Hippocampal formation (tissue), 2 donors: ENCODE measurements around the gene ITPR2.
"Not testable (repeated sequence)": the region's sequence is repeated elsewhere in the genome, so short reads cannot be mapped to it uniquely, and the experiment has no call there.

Experiments
- DNase-seq, 2 donors: peaks; one replicate each; lab custom pipeline; 2025; lab: John Stamatoyannopoulos, UW

ITPR2 gene

DNA sequence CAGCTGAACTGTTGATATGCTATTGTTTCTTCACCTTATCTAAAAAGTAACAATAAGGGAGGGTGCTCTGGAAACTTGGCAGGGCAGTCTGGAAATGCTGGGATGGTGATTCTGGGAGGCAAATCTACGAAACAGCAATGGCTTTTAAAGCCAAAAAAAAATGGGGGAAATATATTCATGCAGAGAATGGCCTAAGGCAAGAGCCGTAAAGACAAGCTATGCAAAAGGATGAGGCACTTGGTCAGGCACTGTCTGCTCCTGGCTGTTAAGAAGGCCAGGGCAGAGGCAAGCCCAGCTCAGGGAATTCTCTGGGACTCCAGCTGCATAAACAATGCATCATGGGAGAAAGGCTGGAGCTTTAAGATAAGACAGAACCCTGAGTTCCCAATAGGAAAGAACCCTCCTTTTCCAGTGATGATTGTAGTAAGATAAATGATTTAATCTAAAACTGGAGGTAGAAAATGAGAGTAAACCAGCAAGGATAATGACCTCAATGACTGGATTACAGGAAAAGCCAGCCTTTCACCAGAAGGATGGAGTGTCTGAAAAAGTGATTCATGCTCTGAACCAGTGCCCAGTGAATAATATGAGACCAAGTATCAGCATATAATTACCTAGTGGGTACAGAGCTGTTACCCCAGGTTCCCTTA lies 46.0 kb downstream of the ITPR2 start:
- DNase-seq, result no peak

DNA sequence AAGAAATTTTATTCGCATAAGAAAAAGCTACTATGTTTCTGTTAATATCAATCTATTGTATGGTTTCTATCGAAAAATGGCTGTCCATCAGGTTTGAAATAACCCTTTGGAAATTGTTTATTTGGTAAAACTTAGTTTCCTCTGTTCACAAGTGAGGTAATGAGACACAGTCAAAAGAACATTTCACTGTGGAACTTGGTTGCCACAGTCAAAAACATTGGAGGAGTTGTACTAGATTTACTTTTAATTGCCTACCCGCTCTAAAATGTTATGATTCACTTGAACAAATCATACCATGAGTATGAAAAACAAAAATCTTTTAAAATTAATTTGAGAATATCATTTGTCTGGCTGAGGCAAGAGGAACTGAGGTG lies 46.5 kb downstream of the ITPR2 start:
- DNase-seq, result no peak

DNA sequence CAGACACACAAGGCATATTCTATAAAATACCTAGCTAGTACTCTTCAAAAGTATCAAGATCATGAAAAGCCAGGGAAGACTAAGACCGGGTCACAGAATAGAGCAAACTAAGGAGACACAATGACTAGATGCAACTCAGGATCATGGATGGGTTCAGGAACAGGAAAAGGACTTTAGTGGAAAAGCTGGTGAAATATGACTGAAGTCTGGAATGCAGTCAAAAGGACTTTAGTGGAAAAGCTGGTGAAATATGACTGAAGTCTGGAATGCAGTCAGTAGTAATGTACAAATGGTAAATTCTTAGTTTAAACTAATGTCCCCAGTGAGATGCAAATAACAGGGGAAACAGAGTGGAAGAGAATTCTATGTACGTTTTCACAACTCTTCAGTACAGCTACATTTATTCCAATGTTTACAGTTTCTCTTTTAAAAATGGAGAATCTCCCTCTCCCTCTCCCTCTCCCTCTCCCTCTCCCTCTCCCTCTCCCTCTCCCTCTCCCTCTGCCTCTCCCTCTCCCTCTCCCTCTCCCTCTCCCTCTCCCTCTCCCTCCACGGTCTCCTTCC lies 49.1 kb downstream of the ITPR2 start:
- not testable (repeated sequence) for DNase-seq

DNA sequence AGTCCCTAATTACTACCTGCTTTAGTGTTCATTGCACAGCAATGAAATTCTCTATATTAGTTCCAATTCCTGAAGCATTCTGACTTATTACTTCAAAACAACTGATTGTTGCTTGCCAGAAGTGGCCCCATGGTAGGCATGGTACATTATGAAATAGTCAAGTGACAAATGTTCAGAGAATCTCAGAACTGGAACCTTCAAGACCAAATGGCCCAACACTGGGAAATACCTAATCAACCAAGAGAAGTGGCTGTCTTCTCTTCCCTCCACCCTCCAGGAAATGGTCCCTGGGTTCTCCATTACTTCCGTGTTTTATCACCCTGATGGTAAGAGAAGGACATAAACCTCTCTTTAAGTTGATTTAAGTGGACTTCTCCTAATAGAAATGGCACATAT lies 49.9 kb downstream of the ITPR2 start:
- DNase-seq, result no peak

DNA sequence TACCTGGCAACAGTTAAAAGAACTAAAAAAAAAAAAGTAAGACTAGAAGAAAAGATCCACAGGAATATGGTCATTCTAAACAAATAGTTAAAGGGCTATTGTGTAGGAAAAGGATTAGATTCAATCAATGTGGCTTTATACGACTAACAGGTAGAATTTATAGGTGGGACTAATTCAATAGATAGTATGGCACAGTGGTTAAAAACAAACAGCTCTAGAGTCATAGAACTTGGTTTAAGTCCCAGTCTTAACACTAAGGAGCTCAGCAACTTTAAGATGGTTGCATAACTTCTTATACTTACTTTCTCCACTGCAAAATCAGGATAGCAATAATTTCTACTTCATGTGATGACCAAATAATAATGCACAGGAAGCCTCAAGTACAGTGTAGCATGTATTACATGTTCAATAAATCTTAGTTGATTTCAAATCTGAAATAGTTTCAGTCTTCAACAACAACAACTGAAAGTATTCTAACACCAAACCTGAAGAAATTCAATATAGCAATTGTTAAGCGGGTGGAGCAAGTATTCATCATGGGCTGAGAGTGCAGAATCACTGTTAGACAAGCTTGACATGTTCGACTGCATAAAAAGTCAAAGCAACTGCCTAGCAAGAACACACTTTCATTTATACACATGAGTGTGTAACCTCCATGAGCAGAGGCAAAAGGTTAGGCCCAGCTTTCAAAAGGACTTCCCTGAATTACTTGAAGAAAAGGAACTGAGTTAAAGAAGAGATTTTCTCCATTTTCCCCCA lies 50.4 kb downstream of the ITPR2 start:
- DNase-seq, result no peak

DNA sequence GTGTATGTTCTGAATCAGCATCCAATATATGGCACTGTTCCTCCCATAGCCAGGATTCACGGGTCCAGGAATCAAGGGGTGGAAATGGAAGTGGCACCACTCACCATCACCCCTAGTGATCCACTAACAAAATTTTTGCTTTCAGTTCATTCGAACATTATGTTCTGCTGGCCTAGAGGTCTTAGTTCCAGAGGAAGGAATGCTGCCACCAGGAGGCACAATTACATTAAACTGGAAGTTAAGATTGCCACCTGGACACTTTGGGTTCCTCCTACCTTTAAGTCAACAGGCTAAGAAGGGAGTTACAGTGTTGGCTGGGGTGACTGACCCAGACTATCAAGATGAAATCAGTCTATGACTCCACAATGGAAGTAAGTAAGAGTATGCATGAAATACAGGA lies 52.3 kb downstream of the ITPR2 start:
- DNase-seq, result not testable (repeated sequence)

DNA sequence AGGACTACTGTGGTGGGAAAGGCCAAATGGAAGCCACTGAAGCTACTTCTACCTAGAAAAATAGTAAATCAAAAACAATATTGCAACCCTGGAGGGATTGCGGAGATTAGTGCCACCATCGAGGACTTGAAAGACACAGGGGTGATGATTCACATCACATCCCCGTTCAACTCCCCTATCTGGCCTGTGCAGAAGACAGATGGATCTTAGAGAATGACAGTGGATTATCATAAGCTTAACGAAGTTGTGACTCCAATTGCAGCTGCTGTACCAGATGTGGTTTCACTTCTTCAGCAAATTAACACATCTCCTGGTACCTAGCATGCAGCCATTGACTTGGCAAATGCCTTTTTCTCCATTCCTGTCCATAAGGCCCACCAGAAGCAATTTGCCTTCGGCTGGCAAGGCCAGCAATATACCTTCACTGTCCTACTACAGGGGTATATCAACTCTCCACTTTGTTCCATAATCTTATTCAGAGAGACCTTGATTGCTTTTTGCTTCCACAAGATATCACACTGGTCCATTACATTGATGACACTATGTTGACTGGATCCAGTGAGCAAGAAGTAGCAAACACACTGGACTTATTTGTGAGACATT lies 54.7 kb downstream of the ITPR2 start:
- DNase-seq, result not testable (repeated sequence)

DNA sequence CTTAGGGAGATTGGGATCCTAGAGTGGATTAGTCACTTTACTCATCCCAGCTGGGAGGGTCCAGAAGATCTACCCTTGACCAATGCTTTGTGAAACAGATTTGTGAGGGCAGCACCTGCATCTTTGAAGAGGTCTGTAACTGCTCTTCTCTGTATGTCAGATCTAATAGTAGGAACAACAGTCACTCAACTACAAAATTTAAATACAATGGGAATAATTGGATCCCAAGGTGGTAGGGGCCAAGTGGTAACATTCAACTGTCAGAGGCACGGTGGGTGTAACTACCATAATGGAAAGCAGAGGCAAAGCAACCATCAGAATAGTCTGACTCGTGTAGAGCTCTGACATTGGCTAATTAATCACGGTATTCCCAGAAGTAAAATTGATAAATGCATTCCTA lies 55.8 kb downstream of the ITPR2 start:
- no peak for DNase-seq

DNA sequence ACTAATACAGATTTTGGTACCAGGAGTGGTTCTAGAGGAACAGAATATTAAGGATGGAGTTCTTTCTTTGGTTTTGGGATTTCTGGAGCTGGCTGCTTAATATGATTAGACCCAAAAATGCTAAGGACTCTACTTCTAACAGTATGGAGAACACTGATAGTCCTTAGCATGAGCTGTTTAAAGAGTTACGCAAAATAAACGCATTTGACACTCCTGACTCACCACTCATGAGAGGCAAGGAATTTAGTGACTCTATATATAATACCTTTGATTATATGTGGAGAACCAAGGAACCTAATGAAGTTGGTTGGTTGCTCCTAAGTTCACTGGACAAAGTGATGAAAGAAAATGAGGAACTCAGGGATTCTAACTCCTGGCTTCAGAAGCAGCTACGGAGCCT lies 57.0 kb downstream of the ITPR2 start:
- not testable (repeated sequence) for DNase-seq

DNA sequence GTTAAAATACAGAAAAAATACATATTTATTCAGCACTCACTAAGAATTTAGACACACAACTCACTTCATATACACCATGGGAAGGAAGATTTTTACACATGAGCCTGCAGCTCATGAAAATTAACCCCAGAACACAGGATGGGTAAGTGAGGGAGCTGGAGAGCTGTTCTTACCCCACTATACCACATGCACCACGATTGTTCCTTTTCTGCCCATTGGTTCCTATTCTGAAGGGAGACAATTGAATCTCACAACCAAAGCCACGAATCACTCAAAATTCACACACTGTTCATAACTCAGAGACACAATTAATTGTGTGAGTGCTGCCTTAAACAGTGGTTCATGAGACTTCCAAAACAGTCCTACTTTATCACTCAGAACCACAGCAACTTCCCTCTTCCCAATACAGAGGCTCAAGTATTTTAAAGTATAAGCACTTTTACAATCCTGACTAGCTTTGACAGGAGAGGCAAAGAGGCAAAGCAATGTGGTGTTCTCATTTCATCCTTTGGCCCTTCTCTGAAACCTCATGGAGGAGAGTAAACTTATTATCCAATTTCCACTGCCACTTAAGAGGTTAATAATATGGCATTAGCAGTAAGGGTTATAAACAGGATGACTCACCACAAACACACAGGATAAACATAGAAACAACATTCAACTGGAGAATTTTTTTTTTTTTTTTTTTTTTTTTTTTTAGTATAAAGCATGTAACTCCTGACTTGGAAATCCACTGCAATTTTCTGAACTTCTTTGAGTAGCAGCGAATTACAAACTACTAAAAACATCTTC lies 59.5 kb downstream of the ITPR2 start:
- no peak for DNase-seq

DNA sequence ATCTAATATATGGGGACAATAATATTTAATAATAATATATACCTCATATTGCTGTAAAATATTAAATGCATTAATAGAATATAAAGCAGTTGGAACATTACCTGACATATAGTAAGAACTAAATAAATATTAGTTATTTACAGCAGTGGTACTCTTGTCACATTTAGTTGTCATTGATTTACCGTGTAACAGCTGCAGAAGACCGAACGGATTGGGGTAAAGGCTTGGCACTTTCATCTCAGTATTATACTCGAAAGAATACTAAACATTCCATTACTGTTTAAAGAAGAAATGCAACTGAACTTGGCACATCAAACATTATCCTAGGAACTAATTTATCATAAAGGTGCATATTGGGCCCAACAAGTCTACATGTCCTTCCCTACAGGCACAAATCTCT lies 61.1 kb downstream of the ITPR2 start:
- no peak for DNase-seq

DNA sequence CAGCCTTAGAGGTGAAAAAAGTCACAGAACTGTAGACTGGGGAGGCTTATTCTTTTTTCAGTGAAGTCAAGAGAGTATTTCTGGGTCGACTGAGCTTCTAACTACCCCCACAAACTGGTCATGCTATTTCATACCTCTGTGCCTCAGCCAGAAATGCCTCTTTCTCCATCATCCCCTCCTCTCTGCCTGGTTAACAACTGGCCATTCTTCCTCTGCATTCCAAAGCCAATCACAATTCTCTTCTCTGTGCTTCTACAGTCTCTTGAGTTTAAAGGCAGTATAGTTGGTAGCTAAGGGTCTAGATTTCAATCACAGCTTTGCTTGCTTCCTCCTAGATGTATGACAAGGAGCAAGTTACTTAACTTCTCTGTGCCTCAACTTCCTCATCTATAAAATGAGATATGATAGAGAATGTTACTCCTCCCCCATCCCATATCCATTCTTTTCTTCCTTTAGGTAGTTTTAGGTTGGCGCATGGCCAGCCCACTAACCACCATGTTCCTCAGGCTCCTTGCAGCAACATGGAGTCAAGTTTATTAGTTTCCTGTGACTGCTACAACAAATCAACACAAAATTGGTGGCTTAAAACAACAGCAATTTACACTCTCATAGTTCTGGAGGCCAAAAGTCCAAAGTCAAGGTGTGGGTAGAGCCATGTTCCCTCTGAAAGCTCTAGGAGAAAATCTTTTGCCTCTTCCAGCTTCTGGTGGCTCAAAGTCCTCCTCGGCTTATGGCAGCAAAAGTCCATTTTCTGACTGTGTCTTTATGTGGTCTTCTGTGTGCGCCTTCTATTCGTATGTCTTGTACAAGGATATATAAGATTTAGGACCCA lies 62.5 kb downstream of the ITPR2 start:
- no peak for DNase-seq

DNA sequence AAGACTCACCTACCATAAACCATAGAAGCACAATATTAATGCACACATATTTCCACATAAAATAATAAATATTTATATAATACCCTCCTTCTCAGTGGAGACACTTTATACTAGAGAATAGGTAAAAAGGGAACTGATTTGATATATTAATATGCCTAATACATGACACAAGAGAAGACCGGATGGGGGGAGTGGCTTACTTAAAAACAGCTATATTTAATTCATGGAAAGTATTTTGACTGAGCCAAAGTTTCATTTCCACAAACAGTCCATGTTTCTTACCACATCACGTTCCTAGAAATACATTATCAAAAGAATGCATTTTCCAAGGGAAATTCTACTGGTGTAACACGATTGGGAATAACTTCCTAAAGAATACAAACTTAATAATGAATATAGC lies 63.4 kb downstream of the ITPR2 start:
- no peak for DNase-seq

DNA sequence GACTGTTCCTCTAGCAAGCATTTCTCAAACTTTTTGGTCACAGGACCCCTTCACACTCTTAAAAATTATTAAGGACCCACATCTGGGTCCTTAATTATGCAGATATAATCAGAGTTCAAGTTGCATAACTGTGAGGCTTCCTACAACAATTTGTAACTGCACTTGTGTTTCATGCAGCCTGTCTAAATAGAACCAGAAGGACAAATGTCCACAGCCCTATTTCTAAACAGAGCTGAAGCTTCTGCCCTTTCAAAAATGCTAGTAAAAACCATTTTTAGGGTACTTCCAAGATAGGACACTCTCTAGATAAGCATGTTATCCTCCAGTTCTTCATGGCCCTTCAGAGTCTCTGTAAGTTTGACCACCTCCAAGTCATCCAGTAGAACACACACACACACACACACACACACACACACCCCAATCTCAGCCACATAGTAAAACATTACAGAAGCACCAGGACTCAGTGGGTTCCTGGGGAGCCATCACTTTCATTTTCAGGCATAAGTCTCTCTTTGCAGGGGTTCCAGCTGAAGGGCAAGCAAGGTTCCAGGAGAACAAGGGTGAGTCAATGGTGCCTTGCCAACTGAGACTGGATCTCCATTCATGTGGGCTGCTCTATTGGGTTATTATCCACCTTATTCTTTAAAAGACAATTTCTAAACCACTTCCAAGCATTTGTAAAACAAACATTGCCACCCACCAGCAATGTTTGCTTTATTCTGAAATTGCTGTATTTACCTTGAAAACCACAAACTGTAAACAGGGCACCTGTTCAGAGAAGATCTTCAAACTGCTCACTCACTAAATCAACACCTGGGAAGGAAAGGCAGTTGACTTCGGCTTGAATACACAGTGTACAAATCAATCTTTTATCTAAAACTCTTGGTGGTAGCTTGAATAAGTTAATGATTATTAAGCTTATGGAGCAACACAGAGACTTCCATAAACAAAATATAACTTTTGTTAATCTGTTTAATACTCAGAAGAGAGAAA lies 64.1 kb downstream of the ITPR2 start:
- DNase-seq, result no peak

DNA sequence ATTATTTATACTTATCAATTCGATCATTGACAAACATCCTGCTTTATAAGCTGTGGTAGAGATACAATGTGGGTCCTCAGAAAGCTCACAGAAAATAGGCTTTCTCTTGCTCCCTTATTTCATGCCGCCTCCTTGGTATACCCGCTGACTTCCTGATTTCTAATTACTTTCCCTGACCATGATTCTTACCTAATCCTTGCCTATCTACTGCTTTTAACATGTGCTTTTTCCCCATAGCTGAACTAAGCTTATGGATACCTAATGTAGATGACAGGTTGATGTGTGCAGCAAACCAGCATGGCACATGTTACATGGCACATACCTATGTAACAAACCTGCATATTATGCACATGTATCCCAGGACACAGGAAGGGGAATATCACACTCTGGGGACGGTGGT lies 65.1 kb downstream of the ITPR2 start:
- no peak for DNase-seq

DNA sequence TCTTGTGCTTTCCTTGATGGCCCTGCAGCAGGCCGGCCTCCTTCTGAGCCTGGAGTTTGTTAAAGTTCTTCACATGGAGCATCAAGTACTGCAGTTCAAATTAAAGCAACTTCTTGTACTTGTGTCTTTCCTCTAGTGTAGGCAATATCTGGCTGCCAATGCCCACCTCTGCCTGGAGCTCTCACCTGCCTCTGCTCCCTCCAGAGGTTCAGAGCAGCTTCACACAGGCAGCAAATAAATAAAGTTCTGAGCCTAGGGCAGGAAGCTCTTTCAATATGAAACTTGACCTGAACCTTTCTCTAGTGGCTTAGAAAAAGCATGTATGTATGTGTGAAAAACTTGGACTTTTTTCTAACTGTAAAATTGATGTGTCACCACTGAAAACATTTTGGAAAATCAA lies 65.9 kb downstream of the ITPR2 start:
- DNase-seq, result no peak

DNA sequence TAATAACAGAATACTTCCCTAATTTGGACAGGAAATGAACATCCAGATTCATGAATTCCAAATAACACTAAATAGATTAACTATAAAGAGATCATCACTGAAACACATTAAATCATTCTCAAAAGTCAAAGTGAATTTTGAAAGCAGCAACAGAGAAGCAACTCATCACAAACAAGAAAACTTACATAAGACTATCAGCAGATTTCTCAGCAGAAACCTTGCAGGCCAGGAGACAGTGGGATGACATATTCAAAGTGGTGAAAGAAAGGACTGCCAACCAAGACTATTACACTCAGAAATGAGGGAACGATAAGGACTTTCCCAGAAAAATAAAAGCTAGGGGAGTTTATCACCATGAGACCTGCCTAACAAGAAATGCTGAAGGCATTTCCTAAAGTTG lies 70.8 kb downstream of the ITPR2 start:
- no peak for DNase-seq

DNA sequence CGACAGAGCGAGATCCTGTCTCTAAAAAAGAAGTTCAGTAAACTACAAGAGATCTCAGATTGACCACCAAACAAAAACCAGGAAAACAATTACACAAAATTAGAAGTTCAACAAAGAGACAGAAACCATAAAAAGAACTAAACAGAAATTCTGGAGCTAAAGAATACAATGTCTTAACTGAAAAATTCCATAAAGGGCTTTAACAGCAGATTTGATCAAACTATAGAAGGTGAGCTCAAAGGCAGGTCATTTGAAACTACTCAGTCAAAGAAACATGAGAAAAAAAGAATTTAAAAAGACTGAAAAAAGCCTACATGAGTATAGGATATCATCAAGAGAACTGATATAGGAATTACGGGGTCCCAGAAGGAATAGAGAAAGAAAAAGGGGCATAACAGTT lies 71.2 kb downstream of the ITPR2 start:
- no peak for DNase-seq

DNA sequence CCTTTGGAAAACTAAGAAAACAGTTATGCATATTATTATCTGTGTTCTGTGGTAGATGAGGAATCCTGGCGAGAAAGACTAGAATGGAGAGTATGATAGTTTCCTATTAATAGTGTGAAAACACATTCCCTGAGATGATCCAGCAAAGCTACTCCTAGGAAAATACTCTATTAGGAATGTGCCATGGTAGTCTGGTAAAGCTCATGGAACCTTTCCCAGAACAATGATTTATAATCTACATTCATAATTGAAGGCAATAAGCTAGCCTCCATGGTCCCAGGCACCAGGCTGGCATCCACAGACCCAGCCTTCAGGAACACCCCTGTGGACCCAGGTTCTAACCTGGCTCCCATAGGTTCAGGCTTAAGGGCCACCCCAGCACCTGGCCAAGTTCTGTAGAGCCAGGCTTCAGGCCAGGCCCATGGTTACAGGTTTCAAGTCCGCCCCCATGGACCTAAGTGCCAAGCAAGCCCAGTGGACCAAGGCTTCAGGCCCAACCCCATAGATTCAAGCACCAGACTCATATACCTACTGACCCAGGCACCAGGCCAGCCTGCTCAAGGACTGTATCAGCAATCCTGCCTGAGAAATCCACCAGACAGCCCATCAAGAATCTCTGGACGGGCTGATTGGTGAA lies 72.2 kb downstream of the ITPR2 start:
- no peak for DNase-seq

DNA sequence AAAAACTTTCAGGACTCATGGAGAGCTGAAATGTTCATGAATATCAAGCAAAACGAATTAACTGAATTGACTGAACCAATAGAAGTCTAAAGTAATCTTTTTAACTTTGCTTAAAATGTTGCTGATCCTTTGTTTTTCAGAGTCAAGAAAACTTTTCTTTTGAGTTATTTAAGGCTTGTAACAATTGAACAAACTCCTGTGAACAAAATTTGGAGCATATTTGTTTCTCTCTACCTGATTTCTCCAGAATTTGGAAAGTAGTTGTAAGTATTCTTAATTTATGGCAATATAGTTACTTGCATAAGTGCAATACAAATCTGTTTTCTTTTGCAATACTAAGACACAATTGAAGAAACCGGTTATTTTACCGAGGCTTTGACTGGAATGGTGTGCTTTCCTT lies 77.6 kb downstream of the ITPR2 start:
- DNase-seq, result not testable (repeated sequence)
